OCI-LY1 (cell line): ENCODE measurements around the gene AADACL4.

Experiments
- EZH2 ChIP-seq: fragments of 200-600 bp; sonication (generic), shearing (Covaris generic); IDR thresholded peaks from 2 replicates; pipeline ENCODE4 v1.8.0; 2017; ENCODE audit warnings: borderline replicate concordance, mixed run types, mild to moderate bottlenecking, antibody characterized with exemption, low read length, moderate library complexity, mixed read lengths
- TF ChIP-seq, protein P1 (sequence below): fragments of 200-600 bp; sonication (generic), shearing (Covaris generic); IDR thresholded peaks from 2 replicates; pipeline ENCODE4 v1.5.1; 2017; ENCODE audit warnings: mild to moderate bottlenecking, antibody characterized with exemption, low read length, moderate library complexity, mixed read lengths

DNA sequence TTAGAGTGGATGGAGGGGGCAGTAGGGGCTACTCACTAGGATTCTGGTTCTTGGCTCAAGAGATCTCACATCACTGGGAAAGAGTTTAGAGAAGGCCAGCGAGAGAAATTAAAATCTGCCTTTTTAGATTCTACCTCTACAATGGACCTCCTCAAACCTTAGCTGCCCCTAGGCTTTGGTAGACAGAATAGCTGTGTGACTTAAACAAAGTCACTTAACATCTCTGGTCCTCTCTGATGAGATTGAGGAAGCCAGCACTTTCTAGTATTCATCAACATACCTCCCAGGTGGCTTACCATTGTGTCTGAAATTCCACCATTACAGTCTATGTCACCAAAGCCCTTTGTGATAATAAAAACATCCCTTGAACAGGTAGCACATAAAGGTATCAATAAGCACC lies 18.7 kb downstream of the AADACL4 start:
- no peak for TF ChIP-seq EZH2
- TF ChIP-seq, protein P1, sequence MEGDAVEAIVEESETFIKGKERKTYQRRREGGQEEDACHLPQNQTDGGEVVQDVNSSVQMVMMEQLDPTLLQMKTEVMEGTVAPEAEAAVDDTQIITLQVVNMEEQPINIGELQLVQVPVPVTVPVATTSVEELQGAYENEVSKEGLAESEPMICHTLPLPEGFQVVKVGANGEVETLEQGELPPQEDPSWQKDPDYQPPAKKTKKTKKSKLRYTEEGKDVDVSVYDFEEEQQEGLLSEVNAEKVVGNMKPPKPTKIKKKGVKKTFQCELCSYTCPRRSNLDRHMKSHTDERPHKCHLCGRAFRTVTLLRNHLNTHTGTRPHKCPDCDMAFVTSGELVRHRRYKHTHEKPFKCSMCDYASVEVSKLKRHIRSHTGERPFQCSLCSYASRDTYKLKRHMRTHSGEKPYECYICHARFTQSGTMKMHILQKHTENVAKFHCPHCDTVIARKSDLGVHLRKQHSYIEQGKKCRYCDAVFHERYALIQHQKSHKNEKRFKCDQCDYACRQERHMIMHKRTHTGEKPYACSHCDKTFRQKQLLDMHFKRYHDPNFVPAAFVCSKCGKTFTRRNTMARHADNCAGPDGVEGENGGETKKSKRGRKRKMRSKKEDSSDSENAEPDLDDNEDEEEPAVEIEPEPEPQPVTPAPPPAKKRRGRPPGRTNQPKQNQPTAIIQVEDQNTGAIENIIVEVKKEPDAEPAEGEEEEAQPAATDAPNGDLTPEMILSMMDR = no peak
